ENCODE results near the gene TMEM82. TPM values are rescaled to one million over a fixed set of nuclear protein-coding genes. Genes with fewer than 3 reads are reported as not detected.
A peak's percentile ranks its signal among the peaks of the same experiment; 100 is the strongest.
"Not testable (repeated sequence)": the region's sequence is repeated elsewhere in the genome, so short reads cannot be mapped to it uniquely, and the experiment has no call there.

TMEM82 gene
- total RNA-seq, result 0.13 TPM in 1 of 2 replicates, not detected in the other

DNA sequence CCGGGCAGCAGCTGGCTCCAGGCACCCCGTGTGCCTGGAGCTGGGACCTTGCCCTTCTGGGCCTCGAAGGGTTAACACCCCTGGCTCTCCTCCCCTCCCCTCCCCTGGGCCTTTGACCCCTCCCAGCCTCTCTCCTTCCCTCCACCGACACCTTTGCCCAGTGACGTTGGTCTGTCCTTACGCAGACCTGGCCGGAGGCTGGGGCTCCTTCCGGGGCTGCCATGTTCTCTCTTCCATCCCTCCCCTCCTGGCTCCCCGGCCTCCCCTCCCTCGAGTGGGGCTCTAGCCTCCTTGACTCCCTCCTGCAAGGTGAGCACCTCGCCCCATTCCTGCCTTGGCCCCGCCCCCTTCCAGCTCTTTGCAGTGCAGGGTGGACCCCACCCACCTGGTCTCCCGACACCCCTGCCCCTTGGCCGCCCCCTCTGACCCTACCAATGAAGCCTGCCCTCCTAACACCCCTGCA is at the start of gene TMEM82:
TSS of gene TMEM82 (plus strand) at position 161 of the 463 bp plus-strand sequence. CDS start at position 222, 61 bp downstream.
- no peak for DNase-seq (ENCODE audit: low read depth in 2 of 2)

- no peak for DNase-seq (ENCODE audit: low read depth in 2 of 2)
Measured at GRCh38 chr1:15693371-15693770, 48.9 kb upstream of the TMEM82 start.

DNA sequence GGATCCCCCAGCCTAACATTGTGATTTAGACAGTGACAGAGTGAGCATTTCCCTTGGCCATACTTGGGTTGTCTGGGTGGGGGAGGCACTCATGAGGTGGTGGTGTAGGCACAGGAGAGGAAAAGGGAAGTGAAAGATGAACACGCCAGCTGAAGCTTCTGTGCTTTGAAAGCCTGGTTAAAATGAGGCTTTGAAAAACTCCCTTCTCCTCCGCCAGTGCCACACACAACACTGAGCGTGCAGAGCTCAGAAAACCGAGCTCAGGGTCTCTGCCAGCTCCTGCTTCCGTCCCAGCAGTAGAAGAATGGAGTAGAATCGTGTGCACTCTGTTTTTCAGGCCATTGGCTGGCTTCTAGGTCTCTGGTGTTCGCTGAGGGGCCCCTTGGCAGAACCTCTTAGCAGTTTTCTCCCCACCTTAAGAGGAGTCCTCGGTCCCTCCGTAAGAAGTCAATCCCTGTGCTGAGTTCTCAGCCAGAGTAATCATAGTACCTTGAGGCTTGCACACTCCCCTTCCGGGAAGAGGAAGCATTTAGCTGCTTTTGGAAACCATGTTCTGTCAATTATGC is 45.3 kb upstream of the TMEM82 start:
- DNase-seq (ENCODE audit: low read depth in 2 of 2), result peak in 1 of 2 donors; percentile 11

GRCh38 chr1:15698201-15698600 is 44.1 kb upstream of the TMEM82 start:
- no peak for DNase-seq (ENCODE audit: low read depth in 2 of 2)

DNA sequence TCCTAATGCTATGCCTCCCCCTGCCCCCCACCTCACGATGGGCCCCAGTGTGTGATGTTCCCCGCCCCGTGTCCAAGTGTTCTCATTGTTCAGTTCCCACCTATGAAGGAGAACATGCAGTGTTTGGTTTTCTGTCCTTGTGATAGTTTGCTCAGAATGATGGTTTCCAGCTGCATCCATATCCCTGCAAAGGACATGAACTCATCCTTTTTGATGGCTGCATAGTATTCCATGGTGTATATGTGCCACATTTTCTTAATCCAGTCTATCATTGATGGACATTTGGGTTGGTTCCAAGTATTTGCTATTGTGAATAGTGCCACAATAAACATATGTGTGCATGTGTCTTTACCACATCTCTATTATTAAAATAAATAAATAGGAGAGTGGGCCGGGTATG is 43.0 kb upstream of the TMEM82 start:
- DNase-seq (ENCODE audit: low read depth in 2 of 2), result not testable (repeated sequence)

DNA sequence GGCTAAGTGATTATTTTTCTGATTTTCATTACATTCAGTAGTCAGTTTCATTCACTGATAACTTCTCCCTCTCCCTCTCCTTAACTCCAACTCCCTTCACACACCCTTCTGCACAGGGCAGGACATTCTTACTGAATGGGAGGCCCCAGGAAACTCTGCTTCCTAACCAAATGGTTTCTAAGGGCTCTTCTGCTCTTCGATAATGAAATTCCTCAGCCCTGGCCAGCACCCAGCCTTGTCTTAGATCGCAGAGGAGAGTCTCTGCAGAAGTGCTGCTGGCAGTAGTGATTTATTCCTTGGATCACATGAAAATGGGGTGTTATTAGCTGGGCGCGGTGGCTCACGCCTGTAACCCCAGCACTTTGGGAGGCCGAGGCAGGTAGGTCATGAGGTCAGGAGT is 41.8 kb upstream of the TMEM82 start:
- DNase-seq (ENCODE audit: low read depth in 2 of 2), result no peak

DNA sequence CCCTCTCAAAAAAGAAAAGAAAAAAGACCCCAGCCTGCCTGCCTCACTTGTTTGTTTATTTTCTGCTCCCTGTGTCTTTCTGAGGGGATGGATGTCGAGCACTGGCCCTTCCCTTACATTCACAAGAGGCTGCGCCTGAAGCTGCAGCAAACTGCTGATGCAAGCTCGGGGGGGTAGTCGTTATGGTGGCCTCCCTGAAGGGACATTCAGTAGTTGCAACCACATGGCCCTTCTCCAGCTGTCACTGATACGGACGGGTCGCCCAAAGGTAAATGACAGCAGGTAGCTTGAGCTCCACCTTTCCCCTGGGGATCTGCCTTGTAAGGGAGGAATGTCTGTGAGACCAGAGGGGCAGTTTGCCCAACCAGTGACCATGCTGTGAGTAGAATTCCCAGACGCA is 40.5 kb upstream of the TMEM82 start:
- DNase-seq (ENCODE audit: low read depth in 2 of 2), result no peak

- DNase-seq (ENCODE audit: low read depth in 2 of 2), result no peak
Measured at GRCh38 chr1:15702722-15703550, 39.4 kb upstream of the TMEM82 start.

DNA sequence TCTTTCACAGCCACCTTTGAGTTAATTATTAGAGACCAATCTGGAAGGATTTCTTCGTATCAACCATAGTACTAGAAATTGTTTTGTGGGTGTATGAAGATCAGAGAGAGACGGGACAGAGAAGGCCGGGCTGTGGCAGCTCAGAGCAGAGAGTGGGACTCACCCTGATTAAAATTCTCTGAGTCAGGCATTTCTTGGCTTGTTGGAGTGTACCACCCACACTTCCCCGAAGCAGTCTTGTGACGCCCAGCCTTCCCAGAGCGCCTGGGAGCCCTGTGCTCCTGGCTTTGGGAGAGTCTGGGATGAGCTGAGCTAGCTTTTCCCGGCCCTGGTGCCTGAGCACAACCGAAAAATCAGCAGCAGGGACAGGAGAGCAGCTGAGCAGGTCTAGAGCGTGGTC is 38.7 kb upstream of the TMEM82 start:
- DNase-seq (ENCODE audit: low read depth in 2 of 2), result peak in 1 of 2 donors; percentile 42

GRCh38 chr1:15704526-15705183 is 37.6 kb upstream of the TMEM82 start:
- no peak for DNase-seq (ENCODE audit: low read depth in 2 of 2)

- no peak for DNase-seq (ENCODE audit: low read depth in 2 of 2)
Measured at GRCh38 chr1:15705184-15705566, 37.1 kb upstream of the TMEM82 start.

DNA sequence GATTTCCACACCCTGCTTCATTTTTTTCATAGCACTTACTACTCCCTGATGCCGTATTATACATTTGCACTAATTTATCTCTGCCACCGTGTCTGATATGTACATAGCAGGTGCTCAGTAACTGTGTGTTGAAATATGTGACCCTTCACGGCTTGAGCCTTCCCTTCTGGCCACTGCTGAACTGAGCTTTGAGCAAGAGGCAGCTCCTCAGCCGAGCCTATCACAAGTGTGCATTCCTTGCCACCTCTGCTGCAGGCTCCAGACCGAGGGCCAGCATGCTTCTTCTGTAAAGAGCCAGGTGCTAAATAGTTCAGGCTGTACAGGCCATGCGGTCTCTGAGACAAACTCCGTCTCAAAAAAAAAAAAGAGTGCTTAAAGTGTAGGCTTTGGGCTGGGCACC is 35.5 kb upstream of the TMEM82 start:
- no peak for DNase-seq (ENCODE audit: low read depth in 2 of 2)

DNA sequence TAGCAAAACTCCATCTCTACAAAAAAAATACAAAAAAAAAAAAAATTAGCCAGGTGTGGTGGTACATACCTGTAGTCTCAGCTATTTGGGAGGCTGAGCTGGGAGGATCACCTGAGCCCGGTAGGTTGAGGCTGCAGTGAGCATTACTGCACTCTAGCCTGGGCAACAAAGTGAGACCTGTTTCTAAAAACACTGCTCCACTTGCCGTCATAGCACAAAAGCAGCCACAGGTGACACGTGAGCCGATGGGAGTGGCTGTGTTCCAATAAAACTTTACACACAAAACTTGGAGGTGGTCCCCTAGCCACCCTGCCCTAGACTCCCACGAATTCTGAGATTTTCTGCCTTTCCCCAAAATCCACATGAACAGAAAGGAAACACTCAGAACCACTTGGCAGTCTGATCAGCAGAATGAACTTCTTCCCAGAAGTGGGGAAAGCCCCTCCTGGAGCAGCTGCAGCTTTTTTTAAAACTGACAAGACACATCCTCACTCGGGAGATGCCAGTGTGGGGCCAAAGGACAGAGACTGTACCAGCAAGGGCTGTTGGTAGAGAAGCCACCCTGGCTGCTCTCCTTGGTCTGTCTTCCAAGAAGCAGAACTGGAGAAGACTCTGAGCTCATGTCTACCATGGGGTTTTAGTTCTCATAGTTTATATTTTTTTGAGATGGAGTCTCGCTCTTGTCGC is 34.9 kb upstream of the TMEM82 start:
- DNase-seq (ENCODE audit: low read depth in 2 of 2), result no peak

DNA sequence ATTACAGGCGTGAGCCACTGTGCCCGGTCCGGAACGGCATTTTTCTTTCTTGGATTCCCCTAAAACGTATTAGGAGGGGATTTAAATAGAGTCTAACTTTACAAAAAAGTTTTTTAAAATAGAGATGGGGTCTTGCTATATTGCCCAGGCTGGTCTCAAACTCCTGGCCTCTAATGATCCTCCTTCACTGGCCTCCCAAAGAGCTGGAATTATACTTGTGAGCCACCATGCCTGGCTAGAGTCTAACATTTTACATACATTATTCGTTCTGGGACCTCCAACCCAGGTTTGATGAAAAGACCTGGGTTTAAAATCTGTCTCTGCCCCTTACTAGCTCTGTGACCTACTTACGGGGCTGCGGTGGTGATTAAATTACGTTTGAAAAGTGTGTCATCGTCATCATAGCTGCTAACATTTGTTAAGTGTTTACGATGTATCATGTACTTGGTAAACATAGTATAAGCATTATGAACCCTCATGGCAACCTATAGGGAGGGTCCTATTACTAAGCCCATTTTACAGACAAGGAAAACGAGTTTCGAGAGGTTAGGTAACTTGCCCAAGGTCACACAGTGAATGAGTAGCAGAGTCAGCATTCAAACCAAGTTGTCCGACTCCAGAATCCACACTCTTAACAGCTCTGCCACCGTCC is 33.7 kb upstream of the TMEM82 start:
- no peak for DNase-seq (ENCODE audit: low read depth in 2 of 2)

DNA sequence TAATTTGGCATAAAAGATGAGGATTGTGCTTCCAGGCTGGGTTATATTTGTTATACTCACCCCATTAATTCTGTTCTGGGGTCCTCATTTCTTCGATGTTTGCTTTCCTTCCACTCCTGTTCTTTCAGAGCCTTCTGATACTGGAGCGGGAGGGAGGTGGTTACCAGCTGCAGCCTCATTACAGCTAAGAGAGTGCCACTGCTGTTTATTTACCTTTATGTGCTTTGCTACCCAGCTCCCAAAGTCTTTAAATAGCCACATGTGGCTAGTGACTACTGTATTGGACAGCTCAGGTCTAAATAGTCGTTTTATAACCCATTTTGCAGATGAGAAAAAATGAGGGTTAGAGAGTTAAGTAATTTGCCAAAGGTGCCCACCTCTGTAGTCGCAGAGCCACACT is 33.1 kb upstream of the TMEM82 start:
- no peak for DNase-seq (ENCODE audit: low read depth in 2 of 2)

DNA sequence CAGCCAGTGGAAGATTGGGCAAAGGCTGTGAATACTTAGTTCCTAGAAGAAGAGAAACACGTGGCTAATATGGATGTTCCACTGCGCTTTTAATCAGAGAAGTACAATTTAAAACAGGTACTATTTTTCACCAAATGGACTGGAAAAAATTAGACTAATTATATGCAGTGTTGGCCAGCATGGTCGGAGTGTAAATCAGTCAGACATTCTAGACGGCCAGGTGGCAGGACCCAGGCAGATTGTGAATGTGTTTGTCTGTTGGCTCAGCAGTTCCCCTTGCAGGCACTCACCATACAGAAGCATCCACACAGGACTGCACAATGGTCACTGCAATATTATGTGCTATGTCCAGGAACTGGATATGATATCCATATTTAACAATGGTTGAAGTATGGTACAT is 30.1 kb upstream of the TMEM82 start:
- no peak for DNase-seq (ENCODE audit: low read depth in 2 of 2)

DNA sequence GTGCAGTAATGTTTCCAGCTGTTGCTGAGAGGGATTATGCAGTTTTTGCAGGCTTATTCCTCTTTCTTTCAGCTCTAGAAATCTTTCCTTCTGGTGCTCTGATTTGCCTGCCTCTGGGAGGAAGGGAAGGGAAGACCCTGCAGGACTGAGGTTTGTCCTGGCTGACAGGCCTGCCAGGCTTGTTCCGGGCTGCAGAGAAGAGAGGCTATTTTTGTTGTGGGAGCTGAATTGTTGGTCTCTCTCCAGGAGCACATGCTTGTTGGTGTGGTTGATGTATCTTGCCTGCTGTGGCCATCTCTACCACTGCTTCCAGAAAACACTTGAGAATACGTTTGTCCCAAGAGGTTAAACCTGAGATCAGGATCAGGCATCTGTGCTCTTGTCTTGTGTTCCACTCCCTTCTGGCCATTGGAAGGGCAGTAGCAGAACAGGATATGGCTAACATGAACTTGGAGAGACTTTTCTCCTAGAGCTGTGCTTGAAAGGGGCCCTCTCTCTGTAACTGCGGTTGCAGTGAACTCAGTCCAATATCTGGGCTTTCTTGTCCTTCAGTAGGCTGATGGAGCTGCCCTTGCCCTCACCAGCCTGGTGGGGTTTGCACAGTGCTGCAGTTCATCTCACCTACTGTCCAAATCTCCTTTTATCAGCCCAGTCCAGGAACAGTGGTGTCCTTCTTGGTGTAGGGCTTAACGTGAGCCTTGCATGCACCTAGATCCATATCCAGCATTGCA is 27.7 kb upstream of the TMEM82 start:
- no peak for DNase-seq (ENCODE audit: low read depth in 2 of 2)

- no peak for DNase-seq (ENCODE audit: low read depth in 2 of 2)
Measured at GRCh38 chr1:15717418-15718125, 24.7 kb upstream of the TMEM82 start.

DNA sequence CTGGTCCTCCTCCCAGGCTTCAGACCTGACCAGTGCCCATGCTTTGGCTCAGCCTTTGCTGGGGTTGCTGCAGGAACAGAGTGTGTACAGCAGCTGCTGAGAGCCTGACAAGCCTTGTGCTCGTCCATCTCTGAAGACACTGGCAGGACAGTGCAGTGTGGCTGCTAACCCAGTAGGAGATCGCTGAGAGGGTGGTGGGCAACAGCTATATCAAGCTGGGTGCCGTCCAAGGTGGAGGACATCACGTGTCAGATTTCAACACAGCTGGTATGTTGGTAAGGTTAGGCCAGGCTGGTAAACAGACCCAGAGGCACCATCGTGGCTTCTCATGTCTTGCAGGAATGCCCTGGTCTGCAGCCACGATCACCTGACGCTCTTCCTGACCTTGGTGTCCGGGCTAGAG is 24.1 kb upstream of the TMEM82 start:
- DNase-seq (ENCODE audit: low read depth in 2 of 2), result no peak

Measured in dermis microvascular lymphatic vessel endothelial cell (primary cell).